Body of pancreas (tissue), 4 donors: ENCODE results near the gene SERPINF2.

ENCODE experiments used
- CTCF ChIP-seq, 7 experiments: fragments of 450-650 bp in 4 of 7; fragments of 200-600 bp in 3 of 7; sonication (generic) in 3 of 7; IDR thresholded peaks; one replicate each; pipeline ENCODE4 v1.5.1; 2016 to 2019; ENCODE audit warnings: antibody characterized with exemption in 7 of 7
- POLR2A ChIP-seq, 3 donors: fragments of 450-650 bp; IDR thresholded peaks; one replicate each; pipeline ENCODE4 v1.6.1; 2016; ENCODE audit warnings: antibody characterized with exemption in 3 of 3, mild to moderate bottlenecking in 2 of 3

- TF ChIP-seq CTCF (IDR thresholded peaks at IDR 0.05), result no peak
- peak in 2 of 3 donors; percentile 21 to 30 for TF ChIP-seq POLR2A (IDR thresholded peaks at IDR 0.05)
Observed at GRCh38 chr17:1764284-1764683, 21.6 kb downstream of the SERPINF2 start.
